Right atrium auricular region (tissue), 2 donors: Measurements from ENCODE around the gene SELPLG. TPM values are rescaled to one million over a fixed set of nuclear protein-coding genes. Genes with fewer than 3 reads are reported as not detected.

ENCODE experiments used
- DNase-seq: peaks from one replicate; pipeline ENCODE4 v3.0.0-alpha.2; 2019; ENCODE audit warnings: low spot score
- H3K27ac ChIP-seq, 2 donors: fragments of 200-600 bp; sonication (generic); 1 replicate in 1 of 2; 2 replicates in 1 of 2; pipeline ENCODE4 v1.5.1; 2016 to 2019
- H3K27me3 ChIP-seq, 2 donors: fragments of 200-600 bp; sonication (generic); one replicate each; pipeline versions ENCODE4 v1.5.1 to v1.6.0; 2017 to 2019
- H3K36me3 ChIP-seq: fragments of 200-600 bp; sonication (generic); one replicate; pipeline ENCODE4 v1.5.1; 2016
- H3K4me1 ChIP-seq, 2 donors: fragments of 200-600 bp; sonication (generic); one replicate each; pipeline versions ENCODE4 v1.5.1 to v1.6.0; 2017 to 2019
- H3K4me3 ChIP-seq, 2 donors: fragments of 200-600 bp; sonication (generic); 1 replicate in 1 of 2; 2 replicates in 1 of 2; pipeline ENCODE4 v1.5.1; 2017 to 2019; ENCODE audit warnings: mild to moderate bottlenecking in 1 of 2, moderate library complexity in 1 of 2
- H3K9me3 ChIP-seq, 2 donors: fragments of 200-600 bp; sonication (generic); one replicate each; pipeline ENCODE4 v1.5.1; 2019
- CTCF ChIP-seq, 2 donors: fragments of 200-600 bp; sonication (generic); IDR thresholded peaks; one replicate each; pipeline ENCODE4 v1.5.1; 2019; ENCODE audit warnings: antibody characterized with exemption in 2 of 2
- total RNA-seq, 2 donors: library from RNA; depleted of rRNA; stranded (reverse); fragments of >200 nt; gene quantifications; one replicate each; pipeline ENCODE4 v1.1.0, GENCODE V29; 2016

The SELPLG gene
- total RNA-seq, 2 donors from 2014 or later = 3.7 to 7.7 TPM

- DNase-seq = no peak
- peak overlapping the region; percentile 70 to 85 for H3K27ac ChIP-seq
- no peaks in the 10 kb centered on the region for H3K27me3 ChIP-seq
- H3K9me3 ChIP-seq = no peaks in the 10 kb centered on the region
- no peak overlapping the region for H3K4me3 ChIP-seq
- peaks cover 26% of the 10 kb centered on the region for H3K36me3 ChIP-seq
- TF ChIP-seq CTCF (IDR thresholded peaks at IDR 0.05) = no peak
- peaks cover 0 to 69% of the 10 kb centered on the region in 2 donors for H3K4me1 ChIP-seq
These were observed 9.4 kb upstream of the SELPLG start for GRCh38 chr12:108642899-108643654.

DNA sequence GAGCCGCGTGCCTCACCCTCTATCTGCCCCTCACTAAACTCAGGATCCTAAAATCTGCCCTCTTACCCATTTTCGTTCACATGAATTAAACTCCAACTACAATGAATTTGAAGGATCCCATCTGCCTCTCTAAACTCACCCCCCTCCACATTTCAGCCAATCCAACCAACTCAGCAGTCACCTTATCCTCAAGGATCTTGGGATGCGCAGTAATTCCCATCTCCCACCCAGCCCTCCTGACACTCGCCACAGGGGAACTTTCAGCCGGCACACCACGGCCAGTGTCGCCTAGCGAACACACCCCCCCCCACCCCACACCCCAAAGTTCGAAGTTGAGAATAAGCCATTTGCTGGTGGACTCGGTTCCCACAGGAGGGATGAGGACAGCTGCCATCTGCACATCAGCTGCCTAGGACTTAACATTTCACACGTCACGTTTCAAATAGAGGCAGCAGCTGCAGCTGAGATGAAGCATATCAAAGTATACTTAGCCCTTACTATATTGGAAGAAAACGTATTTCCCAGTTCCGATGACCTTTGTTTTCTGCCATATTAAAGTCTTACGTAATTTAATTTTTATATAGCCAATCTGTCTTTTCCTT, 8.7 kb upstream of the SELPLG start:
- Histone ChIP-seq H3K4me1 (peaks cover 0 to 74% of the 10 kb centered on the region in 2 donors), H3K36me3 (peaks cover 19% of the 10 kb centered on the region), H3K27ac (peak overlapping the region; percentile 72 to 85), H3K9me3 (no peaks in the 10 kb centered on the region), H3K4me3 (no peak overlapping the region), H3K27me3 (no peaks in the 10 kb centered on the region)
- TF ChIP-seq CTCF (IDR thresholded peaks at IDR 0.05) = no peak
- no peak for DNase-seq

DNA sequence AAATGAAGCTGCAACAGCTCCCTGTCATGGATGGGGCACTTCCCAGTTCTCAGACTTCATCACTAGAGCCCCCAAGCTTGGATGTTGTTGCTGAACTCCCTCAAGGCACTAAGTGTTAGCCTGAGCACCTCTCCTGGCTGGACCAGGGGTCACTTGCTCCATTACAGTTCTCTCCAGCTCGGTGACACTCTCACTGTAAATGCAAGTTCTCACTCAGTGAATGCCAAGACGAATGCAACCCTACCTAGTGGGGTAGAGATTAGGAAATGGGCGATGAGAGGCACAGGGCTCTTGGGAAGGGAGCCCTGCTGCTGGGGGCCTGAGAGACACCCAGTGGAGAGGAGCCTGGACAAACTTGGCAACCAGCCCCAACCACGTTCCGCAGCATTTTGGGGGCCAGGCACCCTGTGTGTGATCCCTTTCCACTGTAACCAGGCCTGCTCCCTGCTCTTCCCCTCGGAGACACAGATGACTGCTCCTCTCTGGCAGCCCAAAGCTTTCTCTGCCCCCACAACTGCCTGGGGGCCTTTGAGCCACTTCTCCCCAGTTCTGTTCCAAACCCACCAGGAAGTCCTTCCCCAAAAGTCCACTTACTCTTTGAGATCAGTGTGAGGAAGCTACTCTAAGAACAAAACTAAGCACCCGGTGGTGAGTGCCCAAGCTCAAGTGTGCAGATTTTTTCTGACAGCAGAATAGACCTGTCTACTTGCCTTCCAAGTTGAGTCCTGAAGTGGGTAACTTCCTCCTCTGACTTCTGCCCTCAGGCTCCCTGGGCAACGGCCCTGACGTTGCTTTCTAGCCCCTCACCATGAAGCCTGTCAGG, 8.0 kb upstream of the SELPLG start:
- no peak for TF ChIP-seq CTCF (IDR thresholded peaks at IDR 0.05)
- H3K27ac ChIP-seq = peak overlapping the region; percentile 72 to 85
- H3K36me3 ChIP-seq = peaks cover 12% of the 10 kb centered on the region
- no peak for DNase-seq
- H3K27me3 ChIP-seq = no peaks in the 10 kb centered on the region
- H3K4me3 ChIP-seq = no peak overlapping the region
- H3K4me1 ChIP-seq = peaks cover 0 to 73% of the 10 kb centered on the region in 2 donors
- H3K9me3 ChIP-seq = no peaks in the 10 kb centered on the region

DNA sequence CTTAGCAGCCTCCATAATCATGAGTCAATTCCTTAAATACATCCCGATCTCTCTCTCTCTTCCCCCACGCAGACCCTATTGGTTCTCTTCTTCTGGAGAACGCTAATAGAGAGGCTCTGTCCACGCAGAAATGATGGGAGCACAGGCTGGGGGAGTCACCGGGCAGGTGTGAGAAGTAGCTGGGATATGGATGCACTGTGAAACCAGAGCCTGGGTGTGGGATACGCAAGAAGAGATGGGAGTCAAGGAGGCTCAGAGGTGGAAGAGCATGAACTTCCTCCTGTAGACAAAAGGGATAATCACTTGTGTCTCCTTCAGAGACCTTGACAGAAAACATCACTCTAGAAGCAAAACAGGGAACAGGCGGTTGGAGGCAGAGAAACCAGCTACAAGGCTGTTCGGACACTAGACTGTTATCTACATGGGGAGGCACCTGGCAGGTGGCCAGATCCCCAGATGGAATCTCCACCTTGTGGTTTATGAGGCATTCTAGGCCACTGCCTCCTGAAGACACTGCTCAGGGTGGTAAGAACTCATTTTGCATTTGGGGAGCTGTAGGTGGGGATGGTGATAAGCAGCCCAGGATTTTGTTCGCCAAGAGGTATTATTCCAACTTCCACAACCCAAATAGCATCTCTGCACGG, 7.2 kb upstream of the SELPLG start:
- no peaks in the 10 kb centered on the region for H3K27me3 ChIP-seq
- H3K36me3 ChIP-seq = peaks cover 4% of the 10 kb centered on the region
- DNase-seq = no peak
- peaks cover 0 to 69% of the 10 kb centered on the region in 2 donors for H3K4me1 ChIP-seq
- H3K9me3 ChIP-seq = no peaks in the 10 kb centered on the region
- H3K27ac ChIP-seq = peak overlapping the region; percentile 72 to 85
- H3K4me3 ChIP-seq = no peak overlapping the region
- no peak for TF ChIP-seq CTCF (IDR thresholded peaks at IDR 0.05)

GRCh38 chr12:108638997-108639822, 5.5 kb upstream of the SELPLG start:
- no peak for DNase-seq
- H3K4me1 ChIP-seq = peaks cover 0 to 58% of the 10 kb centered on the region in 2 donors
- H3K27me3 ChIP-seq = no peaks in the 10 kb centered on the region

More at GRCh38 chr12:108638997-108639822, 5.5 kb upstream of the SELPLG start:
- peak overlapping the region; percentile 52 to 60 for H3K27ac ChIP-seq
- no peaks in the 10 kb centered on the region for H3K36me3 ChIP-seq
- TF ChIP-seq CTCF (IDR thresholded peaks at IDR 0.05) = no peak
- no peaks in the 10 kb centered on the region for H3K9me3 ChIP-seq
- no peak overlapping the region for H3K4me3 ChIP-seq
